Glomerular visceral epithelial cell (primary cell): ENCODE data around the gene PLTP.
"Not testable (repeated sequence)": the region's sequence is repeated elsewhere in the genome, so short reads cannot be mapped to it uniquely, and the experiment has no call there.

Experiments used
- DNase-seq: peaks from one replicate; pipeline ENCODE4 v3.0.0-alpha.2; 2016; ENCODE audit errors: extremely low spot score

PLTP gene, protein sequence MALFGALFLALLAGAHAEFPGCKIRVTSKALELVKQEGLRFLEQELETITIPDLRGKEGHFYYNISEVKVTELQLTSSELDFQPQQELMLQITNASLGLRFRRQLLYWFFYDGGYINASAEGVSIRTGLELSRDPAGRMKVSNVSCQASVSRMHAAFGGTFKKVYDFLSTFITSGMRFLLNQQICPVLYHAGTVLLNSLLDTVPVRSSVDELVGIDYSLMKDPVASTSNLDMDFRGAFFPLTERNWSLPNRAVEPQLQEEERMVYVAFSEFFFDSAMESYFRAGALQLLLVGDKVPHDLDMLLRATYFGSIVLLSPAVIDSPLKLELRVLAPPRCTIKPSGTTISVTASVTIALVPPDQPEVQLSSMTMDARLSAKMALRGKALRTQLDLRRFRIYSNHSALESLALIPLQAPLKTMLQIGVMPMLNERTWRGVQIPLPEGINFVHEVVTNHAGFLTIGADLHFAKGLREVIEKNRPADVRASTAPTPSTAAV

DNA sequence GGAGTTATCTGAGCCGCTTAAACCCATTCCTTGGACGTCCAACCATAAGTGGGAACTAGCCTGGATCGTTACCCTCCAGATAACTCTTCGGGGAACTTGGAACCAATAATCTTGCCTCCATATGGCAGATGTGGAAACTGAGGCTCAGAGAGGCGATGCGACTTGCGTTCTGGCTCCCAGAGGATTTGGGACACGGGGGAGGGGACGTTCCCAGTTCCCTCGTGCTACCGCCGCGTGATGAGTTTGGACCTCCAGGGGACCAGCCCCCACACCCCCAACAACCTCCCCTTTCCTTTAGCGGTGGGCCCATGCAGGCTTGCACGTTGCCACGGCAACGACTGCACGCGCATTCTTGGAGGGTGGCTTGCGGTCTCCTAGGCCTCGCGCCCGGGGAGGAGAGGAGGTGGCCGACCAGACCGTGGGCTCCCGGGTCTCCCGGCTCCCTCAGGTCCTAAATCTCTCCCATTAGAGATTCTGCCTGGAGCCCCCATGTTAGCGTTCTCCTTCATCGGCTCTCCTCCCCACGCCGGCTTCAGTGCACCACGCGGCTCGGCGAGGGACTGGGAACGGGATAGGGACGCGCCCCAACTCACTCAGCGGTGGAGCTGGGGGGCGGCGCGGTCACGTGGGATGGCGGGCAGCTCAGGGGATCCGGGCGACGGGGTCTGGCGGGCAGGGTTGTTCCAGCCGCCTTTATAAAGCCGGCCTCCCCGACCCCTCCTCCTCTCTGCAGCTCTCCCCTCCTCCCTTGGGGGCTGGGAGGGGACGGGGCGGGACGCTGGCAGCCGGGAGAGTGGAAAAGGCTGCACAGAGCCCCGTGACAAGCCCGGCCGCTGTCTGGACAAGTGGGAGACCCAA, at the start of gene PLTP:
TSS of gene PLTP (minus strand) at position 670 of the 858 bp plus-strand sequence. CDS start 703 bp downstream, outside the sequence.
- peak; percentile 64 for DNase-seq

DNA sequence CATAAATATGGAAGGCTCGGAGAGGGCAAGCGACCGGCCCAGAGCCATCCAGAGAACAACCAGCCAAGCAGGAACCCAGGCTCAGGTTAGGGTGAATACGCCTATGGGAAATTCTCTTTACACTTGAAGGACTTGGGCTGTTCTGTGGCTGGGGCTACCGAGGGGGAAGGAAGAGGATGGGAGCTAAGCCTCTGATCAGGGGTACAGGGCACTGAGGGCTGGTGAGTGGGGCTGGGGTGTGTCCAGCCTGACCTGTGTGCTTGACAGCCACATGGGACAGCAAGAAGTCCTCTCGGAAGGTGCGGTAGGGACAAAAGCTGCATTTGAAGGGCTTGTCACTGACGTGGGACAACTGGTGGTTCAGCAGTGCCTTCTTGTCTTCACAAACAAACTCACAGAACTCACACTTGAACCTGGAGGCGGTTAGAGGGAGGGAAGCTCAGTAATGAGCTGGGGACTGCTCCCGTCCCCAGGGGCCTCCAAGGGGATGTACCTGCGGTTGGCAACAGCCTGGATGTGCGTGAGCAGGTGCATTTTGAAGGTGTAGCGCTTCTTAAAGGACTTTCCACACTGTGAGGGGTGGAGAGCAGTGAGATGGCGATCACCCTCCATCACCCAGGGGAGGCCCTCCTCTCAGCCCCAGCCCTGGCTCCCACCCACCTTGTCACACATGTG, 48.1 kb upstream of the PLTP start:
- DNase-seq: no peak

DNA sequence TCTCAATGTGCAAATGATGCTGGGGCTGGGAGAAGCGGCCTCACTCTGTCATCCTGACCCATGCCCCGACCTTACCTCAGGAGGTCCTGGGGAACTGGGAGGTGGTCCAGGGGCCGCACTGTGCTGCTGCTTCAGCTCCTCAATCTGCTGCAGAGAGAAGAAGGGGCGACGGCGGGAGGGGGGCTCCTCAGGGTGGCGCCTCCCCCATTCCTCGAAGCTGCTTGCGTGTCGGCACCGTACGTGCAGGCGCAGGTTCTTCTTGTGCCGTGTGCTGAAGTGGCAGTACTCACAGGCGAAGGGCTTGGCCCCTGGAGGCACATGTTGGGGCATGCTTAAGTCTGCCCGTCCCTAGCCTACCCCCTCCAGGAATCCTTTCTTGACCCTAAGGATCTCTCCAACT, 47.2 kb upstream of the PLTP start:
- no peak for DNase-seq

DNA sequence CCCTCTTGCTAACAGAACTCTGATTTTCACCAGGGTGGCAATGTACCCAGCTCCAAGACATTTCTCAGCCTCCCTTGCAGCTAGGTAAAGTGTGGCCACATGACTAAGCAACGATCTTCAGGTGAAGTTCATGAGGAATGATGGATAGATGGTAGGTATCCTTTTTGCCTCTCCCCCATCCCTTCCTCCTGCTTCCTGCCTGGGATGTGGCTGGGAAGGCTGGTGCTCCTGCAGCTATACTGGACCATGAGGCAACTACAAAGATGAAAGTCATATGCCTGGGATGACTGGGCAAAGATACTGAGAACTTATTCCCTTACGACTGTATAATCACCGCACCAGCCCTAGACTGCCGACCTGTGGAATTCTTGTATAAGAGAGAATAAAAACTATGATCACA, 46.6 kb upstream of the PLTP start:
- no peak for DNase-seq

DNA sequence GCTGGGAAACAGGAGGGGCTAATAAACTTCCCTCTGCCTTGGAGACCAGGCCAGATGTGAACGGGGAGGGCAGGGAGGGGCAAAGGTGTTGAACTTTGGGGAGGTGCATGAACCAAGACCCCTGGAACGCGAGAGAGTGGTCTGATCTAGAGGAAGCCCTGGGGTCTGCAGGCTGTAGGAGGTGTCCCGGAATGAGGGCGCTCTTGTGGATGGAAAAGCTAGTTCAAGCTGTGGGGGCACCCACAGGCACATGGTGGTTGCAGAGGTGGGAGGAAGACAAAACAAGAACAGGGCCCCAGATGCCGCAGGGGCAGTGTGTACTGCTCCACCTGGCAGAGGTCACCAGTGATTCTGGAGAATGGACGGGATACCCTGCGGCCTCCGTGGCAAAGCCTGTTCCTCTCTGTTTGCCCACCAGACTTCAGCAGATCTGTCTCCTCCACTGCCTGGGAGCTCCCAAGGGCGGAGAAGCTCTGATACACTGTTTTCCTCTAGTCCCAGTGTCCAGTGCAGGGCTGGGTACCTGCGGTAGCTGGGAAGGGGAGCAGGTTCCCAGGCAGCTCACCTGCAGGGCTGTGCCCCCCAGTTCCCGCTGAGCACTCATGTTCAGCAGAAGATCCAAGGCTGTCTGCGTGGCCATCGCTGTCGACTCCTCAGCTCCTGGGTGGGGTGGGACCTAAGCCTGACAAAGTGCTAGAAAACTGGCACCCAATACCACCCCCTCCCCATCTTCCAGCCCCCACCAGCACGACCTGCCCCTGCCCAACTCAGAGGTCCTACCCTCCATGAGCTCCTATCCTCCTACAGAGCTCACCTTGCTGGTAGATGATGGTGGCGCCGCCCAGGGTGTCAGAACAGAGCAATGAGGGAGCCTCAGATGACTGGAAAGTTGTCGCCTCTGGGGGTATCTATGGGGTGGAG, 45.3 kb upstream of the PLTP start:
- no peak for DNase-seq

DNA sequence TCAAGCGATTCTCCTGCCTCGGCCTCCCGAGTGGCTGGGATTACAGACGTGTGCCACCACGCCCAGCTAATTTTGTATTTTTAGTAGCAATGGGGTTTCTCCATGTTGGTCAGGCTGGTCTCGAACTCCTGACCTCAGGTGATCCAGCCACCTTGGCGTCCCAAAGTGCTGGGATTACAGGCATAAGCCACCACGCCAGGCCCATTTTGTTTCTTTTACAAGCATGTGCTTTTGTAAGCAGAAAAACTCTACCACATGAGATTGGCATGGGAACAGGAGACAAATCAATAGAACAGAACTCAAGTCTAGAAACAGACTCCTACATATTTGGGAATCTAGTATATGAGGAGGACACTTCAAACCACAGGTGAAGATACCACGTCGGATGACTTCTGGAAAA, 44.4 kb upstream of the PLTP start:
- DNase-seq: not testable (repeated sequence)

DNA sequence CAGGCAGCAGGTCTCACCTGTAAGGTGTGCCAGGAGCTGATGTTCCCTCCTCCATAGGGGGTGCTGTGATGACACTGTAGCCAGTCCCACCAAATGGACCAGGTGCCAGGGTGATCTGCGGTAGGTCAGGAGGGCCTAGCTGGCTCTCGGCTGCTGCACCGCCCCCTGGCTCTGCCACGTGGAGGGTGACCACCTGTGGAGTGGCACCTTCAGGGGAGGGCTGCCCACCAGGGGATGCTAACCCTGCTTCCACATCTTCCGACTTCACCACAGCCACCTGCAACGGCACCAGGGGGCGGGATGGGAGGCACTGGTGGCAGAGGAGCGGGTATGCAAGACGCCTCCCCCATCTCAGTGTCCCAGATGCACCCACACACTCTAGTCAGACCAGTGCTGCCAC, 41.7 kb upstream of the PLTP start:
- DNase-seq: no peak

DNA sequence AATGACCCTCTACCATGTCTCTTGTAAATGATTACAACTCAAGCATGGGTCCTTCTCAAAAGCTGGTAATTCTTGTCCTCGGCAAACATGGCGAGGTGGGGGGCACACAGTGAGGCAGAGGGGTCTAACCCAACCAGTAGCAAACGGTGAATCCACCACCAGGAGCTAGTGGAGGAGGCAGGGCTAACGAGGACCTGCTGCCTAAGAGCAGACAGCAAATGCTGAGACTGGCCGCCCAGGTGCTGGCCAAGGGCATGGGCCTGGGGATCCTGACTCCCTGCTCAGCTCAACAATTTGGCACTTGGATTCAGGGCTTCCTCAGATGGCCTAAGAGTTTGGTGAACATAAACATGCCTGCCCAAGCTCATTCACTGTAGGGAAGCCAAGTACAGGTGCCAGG, 40.9 kb upstream of the PLTP start:
- DNase-seq: no peak

DNA sequence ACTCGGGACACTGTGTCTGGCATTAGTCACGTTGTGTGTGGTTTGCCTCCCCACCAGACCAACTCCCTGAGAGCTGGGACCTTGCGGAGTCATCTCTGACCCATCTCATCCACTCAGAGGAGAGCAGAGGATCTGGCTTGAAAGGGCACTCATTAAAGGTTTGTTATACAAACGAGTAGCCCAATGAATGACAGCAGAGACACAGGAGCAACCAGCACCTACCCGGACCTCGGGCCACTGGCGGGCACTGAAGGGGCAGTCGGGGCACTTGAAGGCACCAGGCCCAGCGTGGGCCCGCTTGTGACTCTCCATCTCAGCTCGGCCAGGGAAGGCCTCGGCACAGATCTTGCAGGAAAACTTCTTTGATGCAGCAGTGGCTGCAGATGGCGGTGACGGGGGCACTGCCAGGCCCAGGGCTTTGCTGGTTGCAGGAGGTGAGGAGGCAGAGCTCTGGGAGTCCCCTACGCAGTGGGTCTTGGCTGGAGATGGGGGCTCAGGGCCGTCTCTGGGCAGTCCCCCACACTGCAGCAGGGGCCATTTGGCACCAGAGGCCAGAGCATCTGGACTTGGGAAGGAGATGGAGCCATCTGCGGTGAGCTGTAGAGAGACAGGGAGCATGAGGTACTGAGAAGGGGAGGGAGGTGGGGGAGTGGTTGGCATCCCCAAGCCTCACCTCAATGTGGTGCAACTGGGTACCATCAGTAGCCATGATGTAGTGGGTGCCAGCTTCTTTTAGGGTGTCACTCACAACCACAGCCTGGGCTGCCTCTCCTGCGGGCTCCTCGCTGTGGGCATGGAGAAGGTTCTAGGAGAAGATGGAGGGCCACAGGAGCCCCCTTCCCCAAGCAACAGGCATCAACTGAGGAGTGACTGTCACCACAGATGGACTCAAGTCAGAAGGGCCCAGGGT, 40.2 kb upstream of the PLTP start:
- no peak for DNase-seq

DNA sequence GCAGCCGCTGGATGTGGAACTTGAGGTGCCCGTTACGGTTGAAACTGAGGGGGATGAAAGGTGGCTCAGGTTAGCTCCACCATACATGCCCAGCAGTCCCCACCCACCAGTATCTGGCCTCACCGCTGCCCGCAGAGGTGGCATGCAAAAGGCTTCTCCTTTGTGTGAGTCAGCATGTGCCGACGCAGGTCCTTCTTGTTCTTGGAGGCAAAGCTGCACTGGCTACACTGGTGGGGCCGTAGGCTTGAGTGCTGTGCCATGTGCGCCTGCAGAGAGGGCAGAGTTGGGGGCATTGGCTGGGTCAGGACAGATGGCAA, 38.3 kb upstream of the PLTP start:
- no peak for DNase-seq

DNA sequence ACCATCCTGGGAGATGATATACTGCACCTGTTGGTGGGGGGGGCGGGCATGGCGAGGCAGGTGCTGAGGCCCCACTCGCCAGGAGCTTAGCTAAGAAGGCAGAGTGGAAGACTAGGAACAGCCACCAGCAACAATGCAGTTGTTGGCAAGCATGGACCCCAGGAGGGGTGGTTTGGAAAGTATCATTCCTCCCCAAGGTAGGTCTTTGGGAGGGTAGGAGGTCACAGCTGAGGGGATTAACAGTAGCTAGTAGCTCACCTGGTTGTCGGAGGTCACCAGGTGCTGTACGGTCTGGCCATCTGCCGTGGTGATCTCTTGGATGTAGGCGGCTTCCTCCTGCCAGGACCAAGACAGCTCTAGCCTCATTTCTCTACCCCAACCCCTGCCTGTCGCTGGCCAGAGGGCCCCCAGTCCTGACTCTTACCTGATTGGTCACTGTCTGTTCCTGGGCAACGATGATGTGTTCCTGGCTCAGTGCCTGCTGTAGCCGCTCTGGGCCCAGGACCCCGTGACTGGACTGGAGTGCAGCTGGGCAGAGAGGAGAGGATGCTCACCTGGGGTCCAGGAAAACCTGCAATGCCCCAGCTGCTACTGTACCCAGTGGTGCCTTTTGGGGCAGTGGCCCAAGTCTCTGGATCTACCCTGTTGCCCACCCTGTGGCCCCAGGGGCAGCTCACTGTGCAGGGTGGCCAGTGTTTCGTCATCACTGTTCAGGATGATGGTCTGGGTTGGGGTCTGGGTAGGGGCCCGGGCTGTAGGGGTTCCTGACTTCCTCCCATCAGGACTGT, 37.8 kb upstream of the PLTP start:
- DNase-seq: no peak

DNA sequence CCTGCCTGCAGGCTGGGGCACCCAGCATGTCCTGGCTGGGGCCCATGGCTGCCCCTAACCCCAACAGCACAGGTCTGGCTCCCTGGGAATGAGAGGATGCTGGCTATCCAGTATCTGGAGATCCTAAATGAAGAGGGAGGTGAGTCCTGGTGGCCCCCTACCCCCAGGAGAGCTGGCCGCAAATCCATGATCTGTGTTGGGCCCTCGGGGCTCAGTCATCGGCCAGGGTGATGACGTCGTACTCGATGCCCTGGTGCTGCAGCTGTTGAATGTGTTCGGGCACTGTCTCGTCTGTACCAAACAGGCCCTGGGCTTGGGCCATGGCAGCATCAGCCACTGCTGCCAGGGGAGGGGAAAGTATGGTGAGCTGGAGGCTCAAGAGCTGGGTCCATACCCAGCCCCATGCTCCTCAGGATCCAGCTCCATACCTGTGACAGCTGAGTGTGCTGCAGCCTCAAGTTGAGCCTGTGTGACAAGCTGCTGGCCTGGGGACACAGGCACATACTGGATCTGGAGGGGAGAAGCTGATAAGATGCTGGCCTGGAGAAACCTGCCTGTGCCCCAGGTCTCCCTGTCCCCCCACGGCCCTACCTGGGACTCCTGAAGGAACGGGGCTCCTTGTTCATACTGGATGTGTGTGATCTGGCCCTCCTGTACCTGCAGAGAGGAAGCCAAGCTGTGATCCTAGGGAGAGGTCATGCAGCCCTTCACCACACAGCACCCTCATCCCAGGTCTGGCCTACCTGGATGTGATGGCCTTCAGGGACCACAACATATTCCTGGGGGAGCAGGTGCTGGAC, 37.0 kb upstream of the PLTP start:
- no peak for DNase-seq

DNA sequence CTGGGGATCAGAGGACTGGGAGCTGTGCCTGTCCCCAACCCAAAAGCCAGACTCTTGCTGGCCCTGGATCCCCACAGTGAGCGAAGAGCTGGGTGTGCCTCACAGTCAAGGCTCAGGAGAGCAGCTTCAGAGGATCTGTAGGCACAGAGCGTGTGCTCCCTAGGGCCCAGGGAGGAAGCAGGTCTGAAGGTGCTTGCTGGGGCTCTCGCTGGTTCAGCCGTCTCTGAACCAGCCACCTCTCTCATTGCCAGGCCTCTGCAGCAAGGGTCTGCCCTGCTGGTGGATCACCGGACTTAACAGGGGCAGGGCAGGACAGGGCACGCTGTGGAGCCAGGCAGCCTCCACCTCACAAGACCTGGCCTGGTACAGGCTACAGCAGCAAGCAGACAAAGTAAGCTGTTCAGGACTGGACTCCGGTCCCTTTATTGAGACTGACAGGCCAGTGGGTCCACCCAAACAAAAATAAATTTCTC, 36.3 kb upstream of the PLTP start:
- DNase-seq: no peak

DNA sequence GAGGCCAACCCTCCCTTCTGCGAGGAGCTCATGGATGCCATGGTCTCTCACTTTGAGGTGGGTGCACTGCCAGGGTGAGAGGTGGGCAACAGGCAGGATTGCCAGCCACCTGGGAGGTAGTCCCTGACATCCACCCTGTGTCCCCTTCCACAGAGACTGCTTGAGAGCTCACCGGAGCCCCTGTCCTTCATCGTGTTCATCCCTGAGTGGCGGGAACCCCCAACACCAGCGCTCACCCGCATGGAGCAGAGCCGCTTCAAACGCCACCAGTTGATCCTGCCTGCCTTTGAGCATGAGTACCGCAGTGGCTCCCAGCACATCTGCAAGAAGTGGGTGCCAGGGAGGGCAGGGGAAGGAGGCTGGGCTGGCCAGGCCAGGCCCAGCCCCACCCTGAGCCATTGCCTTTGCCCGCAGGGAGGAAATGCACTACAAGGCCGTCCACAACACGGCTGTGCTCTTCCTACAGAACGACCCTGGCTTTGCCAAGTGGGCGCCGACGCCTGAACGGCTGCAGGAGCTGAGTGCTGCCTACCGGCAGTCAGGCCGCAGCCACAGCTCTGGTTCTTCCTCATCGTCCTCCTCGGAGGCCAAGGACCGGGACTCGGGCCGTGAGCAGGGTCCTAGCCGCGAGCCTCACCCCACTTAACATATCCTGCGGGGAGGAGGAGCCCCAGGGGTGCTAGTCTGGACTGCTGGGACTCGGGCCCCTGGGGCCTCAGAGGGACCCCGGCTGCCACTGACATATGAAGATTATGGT, 35.3 kb upstream of the PLTP start:
- no peak for DNase-seq

DNA sequence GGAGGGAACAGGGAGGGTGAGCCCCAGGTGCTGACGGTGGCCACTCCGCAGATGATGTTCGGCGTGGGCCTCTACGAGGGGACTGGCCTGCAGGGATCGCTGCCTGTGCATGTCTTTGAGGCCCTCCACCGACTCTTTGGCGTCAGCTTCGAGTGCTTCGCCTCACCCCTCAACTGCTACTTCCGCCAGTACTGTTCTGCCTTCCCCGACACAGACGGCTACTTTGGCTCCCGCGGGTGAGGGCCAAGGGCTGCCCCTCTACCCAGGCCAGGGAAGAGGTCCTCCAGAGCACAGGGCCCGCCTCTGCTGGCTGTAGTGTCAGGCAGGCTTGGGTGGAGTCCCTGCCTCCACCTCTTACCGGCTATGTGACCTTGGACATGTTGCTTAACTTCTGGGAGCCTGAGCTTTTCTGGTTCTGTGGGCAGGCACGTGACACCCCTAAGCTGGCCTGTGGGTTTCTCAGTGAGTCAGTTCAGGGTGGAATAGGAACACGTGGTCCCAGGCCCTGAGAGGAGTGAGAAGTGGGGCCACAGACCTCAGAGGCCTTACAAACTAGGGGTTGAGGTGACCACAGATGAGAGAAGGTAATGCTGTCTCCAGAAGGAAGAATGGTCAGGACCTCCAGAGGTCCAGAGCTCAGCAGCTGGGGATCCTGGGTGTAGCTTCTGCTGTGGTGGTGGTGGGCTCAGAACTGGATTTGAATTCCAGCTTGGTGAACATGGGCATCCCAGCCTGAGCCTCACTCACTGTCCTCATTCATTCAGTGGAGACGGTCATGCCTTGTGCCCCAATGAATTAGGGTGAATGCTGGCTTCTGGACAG, 34.4 kb upstream of the PLTP start:
- no peak for DNase-seq

DNA sequence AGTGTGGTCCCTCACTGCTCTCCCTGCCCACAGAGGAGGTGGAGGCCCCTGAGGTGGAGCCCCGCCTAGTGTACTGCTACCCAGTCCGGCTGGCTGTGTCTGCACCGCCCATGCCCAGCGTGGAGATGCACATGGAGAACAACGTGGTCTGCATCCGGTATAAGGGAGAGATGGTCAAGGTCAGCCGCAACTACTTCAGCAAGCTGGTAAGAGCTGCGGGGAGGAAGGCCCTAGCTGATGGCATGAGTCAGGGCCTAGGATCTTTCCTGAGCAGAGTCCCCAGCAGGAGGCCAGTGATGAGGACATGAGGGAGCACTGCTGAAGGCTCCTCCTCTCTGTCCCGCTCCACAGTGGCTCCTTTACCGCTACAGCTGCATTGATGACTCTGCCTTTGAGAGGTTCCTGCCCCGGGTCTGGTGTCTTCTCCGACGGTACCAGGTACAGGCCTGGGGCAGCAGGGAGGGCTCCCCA, 33.8 kb upstream of the PLTP start:
- no peak for DNase-seq
